Activated T-cell treated with anti-CD3 and anti-CD28 coated beads for 1 hour (primary cell): Measurements from ENCODE around the gene C16orf92.
A peak's percentile ranks its signal among the peaks of the same experiment; 100 is the strongest.

Experiments
- DNase-seq: peaks from one replicate; pipeline ENCODE4 v3.0.0-alpha.2; 2020; ENCODE audit warnings: low read depth

Gene C16orf92

DNA sequence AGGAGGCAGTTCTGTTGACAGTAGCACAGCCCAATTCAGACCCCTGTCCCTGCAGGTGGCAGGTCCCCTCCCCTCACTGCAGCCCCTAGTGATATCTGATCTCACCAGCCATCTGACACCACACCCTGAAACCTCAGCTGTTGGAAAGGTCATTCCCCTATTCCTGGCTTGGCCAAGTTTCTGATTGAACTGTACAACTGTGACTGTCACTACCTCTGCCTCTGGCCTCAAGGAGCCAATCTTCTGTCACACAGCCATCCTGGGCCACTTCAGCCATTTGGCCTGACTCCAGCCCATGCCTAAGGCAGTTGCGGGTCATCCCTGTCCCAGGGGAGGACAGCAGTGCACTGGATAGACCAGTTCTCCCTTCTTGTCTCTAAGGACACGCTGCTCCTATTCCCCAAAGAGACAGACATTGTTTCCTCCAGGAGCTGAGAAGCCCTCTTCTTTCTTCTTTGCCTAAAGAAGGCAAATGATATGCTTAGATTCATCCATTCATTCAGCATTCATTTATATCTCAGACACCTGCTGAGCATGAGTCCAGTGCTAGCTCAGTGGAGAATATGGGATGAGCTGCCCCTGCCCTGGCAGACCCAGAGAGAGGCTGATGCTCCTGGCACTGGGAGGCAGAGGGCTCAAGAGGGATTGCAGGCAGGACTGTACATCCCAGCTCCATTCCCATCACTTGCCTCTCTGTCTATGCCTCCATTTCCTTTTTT is 38.0 kb downstream of the C16orf92 start:
- no peak for DNase-seq

DNA sequence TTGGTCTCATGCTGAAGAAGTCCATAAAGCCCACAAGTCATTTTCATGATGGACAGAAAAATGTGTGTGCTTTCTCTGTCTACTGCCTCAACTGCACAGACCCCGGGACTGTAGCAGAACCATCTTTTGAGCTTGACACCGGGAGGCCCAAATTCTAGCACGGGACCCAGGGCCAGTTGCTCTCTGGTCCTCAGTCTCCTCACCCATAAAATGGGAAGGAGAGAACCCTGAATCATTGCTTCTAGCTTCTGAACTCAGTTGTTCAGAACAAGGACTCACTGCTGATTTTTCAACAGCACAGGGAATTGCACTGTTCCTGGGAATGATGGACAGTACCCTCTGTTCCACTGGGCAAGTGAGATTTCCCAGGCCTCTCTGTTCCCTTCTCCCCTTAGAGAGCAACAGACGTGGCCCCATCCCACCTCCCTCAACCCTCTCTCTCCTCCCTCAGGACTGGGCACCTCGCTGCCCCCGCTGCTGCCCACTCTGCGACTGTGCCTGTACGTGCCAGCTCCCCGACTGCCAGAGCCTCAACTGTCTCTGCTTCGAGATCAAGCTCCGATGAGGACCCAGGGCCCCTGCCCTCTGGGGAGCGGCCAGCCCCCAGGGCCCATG is 40.4 kb downstream of the C16orf92 start:
- no peak for DNase-seq

DNA sequence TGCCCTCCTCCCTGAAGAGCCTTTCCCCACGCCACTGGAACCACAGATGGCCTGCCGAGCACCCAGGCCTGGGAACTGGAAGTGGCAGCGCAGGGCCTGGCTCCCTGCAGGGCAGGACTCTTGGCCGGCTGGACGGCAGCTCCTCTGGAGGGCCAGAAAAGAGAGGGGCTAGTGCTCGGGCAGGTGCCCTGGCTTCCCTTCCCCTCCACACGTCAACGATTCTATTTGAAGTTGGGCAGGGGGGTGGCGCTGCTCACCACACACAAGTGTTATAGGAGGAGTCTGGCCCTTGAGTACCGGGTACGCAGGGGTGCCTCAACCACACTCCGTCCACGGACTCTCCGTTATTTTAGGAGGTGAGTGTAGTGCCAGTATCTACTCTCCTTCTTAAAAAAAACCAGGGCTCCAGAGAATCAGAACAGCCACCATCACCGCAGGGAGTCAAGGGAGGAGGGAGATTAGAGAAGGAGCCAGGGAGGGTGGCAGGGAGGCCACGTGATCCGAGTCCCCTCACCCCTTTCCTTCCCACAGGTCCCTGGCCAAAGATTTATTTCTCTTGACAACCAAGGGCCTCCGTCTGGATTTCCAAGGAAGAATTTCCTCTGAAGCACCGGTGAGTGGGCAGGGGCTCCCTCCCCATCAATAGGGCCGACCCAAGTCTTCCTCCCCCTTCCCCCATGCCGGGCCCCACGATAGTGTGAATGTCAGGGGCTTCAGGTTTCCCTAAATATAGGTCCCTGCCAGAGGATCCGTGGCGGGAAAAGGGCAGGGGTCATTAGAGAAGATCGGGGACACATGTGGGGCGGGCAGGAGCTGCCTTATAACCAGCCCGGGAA is 41.1 kb downstream of the C16orf92 start:
- peak; percentile 60 for DNase-seq

DNA sequence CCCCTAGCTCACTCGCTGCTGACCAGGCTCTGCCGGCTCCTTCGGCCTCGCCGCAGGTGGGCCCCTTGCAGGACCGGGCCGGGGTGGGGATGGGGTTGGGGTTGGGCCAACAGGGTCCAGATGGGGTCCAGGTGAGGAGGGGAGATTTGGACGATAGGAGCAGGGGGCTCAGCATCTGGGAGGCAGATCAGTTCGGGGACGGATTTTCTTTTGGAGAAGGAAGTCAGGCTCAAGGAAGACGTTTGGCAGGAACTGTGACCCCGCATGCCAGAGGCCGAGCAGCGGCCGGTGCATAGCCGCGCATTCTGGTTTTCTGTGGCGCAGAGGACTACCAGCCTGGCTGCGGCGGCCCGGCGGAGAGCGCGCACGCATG is 41.7 kb downstream of the C16orf92 start:
- no peak for DNase-seq

DNA sequence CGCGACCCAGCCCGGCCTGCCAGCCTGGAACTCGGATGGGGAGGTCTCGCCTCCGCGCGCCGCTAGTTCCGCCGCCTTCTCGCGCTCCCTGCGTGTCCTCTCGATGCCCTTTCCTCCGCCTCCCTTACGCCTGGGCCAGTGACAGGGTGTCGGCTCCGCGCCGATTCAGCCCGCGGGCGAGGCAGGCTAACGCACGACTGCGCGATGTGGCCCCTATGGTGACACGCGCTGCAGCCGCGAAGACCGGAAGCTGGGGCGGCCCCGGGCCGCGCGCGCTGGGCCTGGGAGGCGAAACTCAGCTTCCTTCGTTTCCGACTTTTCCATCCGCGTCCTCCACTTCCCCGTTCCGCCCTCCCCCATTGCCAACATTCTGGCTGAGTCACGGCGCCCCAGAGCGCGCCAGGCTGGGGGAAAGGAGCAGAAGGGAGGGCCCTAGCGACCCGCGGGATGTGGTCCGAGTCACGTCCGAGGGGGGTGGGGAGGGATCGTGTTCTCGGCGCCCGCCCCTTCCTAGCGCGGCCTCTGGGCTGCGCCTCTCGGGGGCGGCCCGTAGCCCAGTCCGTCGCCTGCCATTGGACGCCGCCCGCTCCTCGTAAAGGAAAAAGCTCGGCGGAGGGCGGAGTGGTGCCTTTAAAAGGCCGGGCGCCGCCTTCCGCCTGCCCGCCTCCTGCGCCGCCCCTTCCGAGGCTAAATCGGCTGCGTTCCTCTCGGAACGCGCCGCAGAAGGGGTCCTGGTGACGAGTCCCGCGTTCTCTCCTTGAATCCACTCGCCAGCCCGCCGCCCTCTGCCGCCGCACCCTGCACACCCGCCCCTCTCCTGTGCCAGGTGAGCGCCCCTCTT is 42.3 kb downstream of the C16orf92 start, which contains the start of gene ALDOA:
TSS of gene ALDOA (plus strand) at position 659 of the 841 bp plus-strand sequence. CDS start 1,138 bp downstream, outside the sequence.
- DNase-seq = peak; percentile 92

DNA sequence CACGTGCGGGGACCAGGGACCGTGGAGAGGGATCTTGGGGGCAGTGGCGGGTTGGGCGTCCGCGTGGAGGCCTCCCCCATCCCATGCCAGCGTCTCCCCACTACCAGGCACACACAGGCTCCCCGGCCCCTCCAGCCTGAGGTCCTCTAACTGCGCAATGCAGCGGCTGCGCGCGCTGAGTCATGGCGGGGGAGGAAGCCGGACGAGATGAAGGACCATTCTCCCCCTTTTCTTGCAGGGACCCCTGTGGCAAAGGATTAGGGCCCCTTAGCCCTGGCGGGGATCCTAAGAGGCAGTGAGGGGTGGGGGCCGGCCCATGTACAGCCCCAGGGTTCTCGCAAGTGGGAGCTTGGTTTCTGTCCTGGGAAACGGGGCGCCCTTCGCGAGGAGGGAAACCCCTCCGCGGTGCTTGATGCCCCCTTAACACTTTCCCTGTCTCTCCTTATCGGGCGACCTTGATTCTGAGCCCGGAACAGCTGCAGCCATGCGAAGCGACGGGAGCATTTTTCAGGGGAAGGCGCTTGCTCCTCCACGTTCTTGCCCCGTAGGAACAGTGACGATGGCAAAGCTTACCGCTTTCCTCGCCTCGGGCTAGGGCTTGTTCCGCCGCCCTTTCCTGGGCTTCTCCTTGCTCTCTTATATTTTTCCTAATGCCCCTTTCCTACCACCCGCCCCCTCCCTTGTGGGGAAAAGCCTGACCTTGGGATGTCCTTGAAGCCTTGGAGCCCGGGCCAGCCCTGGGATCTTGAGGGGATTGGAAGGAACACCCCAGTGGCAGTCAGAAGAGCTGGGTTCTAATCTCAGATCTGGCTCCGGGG is 43.2 kb downstream of the C16orf92 start:
- DNase-seq = no peak

DNA sequence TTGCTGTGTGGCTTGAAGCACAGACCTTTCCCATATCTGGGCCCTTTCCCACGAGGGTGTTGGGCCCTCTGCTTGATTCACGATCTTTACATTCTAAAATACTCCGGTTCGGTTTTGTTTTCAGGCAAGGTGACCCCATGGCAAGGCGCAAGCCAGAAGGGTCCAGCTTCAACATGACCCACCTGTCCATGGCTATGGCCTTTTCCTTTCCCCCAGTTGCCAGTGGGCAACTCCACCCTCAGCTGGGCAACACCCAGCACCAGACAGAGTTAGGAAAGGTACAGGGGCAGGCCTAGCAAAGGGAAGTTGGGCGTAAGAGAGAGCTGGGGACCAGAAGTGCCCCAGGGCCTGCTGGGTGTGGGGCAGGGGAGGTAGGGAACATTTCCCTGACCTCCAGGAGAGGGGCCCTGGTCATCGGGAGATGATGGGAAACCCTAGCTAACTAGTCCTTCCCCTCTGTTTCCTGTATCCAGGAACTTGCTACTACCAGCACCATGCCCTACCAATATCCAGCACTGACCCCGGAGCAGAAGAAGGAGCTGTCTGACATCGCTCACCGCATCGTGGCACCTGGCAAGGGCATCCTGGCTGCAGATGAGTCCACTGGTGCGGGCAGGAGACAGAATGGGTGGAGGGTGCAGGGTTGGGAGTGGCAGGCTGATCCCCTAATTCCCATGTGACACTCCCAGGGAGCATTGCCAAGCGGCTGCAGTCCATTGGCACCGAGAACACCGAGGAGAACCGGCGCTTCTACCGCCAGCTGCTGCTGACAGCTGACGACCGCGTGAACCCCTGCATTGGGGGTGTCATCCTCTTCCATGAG is 44.0 kb downstream of the C16orf92 start:
- DNase-seq = no peak

DNA sequence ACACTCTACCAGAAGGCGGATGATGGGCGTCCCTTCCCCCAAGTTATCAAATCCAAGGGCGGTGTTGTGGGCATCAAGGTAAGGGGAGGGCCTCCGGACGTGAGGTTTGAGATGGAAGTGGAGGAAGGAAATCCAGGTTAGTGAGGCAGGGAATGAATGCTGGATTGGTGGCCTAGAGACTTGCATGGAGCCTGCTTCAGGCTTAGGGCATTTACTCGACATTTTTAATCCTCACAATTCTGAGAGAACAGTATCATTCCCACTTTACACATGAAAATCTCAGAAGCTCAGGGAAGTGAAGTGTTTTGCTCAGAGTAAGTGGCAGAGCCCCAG is 44.6 kb downstream of the C16orf92 start:
- no peak for DNase-seq

DNA sequence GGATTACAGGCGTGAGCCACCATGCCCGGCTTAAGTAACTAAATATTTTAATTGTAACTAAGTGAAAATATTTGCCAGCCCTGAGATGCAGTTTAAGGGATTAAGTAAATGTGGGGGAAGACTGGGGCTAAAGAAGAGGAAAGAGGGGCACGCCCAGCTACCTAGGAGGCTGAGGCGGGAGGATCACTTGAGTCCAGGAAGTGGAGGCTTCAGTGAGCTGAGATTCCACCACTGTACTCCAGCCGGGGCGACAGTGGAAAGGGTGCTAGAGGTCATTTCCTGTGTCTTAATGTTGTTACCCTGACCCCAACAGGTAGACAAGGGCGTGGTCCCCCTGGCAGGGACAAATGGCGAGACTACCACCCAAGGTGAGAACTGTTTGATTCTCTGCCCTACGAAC is 45.3 kb downstream of the C16orf92 start:
- DNase-seq = no peak

DNA sequence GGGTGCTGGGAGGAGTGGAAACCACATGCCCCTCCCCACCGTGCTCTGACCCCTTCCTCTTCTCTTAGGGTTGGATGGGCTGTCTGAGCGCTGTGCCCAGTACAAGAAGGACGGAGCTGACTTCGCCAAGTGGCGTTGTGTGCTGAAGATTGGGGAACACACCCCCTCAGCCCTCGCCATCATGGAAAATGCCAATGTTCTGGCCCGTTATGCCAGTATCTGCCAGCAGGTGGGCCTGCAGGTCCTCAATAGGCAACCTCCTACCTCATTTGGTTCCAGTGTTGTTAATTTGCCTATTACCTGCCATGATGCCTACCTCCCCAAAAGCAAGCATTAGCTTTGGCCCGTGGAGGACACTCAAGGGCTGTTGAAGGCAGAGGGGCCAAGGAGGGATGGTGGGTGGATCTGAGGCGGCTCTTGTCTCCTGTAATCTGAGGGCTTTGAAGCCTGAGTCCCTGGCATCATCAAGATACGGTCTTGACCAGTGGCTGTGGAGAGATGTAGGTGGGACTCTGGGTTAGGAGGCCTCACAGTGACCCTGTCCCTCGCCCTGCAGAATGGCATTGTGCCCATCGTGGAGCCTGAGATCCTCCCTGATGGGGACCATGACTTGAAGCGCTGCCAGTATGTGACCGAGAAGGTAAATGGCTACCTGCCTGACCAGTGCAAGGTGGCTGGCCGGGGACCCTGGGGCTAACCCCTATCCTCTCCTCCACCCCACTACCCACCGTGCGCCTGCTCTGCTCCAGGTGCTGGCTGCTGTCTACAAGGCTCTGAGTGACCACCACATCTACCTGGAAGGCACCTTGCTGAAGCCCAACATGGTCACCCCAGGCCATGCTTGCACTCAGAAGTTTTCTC is 46.0 kb downstream of the C16orf92 start:
- DNase-seq = peak; percentile 46

DNA sequence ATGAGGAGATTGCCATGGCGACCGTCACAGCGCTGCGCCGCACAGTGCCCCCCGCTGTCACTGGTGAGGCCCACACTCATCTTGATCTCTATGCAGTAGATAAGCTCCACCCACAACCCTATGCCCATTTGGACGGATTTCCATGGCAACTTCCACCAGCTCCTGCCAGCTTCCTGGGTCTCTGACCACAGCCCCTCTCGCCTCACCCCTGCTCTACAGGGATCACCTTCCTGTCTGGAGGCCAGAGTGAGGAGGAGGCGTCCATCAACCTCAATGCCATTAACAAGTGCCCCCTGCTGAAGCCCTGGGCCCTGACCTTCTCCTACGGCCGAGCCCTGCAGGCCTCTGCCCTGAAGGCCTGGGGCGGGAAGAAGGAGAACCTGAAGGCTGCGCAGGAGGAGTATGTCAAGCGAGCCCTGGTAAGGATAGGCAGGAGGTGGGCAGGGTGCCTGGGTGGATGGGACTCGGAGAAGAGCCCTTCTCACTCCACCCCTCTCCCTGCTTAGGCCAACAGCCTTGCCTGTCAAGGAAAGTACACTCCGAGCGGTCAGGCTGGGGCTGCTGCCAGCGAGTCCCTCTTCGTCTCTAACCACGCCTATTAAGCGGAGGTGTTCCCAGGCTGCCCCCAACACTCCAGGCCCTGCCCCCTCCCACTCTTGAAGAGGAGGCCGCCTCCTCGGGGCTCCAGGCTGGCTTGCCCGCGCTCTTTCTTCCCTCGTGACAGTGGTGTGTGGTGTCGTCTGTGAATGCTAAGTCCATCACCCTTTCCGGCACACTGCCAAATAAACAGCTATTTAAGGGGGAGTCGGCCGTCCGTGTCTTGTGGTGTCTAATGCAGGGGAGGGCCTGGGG is 46.8 kb downstream of the C16orf92 start:
- DNase-seq = no peak

DNA sequence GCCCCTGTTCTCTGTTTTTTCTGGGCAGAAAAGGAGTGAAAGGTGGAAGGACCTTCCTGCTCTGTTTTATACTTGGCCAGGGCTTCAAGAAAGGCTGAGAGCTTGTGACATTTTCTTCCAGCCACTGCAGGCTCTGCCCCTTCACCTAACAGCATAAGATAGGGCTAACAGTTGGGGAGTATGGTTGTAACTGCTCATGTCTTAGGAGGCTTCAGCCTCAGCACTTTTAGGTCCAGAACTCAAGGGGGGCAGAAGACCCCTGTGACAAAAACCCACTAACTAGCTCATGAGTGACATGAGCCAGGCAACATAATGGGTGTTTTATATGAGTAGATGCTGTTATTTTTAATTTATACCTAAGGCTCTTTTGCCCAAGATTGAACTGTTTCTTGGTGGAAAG is 47.5 kb downstream of the C16orf92 start:
- DNase-seq = no peak
